Esophagus squamous epithelium (tissue), 4 donors: Measurements from ENCODE around the gene COPZ1.

Source experiments
- CTCF ChIP-seq, 6 experiments: fragments of 450-650 bp in 4 of 6; fragments of 200-600 bp in 2 of 6; sonication (generic) in 2 of 6; IDR thresholded peaks; one replicate each; pipeline ENCODE4 v1.5.1; 2016 to 2019; ENCODE audit warnings: antibody characterized with exemption in 6 of 6, mild to moderate bottlenecking in 4 of 6, moderate library complexity in 4 of 6
- POLR2A ChIP-seq, 4 donors: fragments of 450-650 bp; IDR thresholded peaks; one replicate each; pipeline ENCODE4 v1.6.1; 2017; ENCODE audit warnings: antibody characterized with exemption in 4 of 4, mild to moderate bottlenecking in 4 of 4, moderate library complexity in 3 of 4

- TF ChIP-seq POLR2A (IDR thresholded peaks at IDR 0.05) (no peak), CTCF (IDR thresholded peaks at IDR 0.05) (no peak)
Observed at GRCh38 chr12:54279227-54279631, 45.7 kb upstream of the COPZ1 start.
